ENCODE measurements around the gene NUCKS1. TPM values are rescaled to one million over a fixed set of nuclear protein-coding genes. Genes with fewer than 3 reads are reported as not detected.

The NUCKS1 gene
- total RNA-seq, 1 donor from 2014 or later: 124 TPM

GRCh38 chr1:205692423-205692822 is 57.6 kb downstream of the NUCKS1 start:
- Mint-ChIP-seq H3K4me1 (ENCODE audit: low read depth, unreplicated experiment) (peaks cover 4% of the 10 kb centered on the region), H3K4me3 (ENCODE audit: unreplicated experiment) (no peak overlapping the region), H3K27me3 (ENCODE audit: unreplicated experiment) (peaks cover 2% of the 10 kb centered on the region), H3K9me3 (ENCODE audit: unreplicated experiment) (no peaks in the 10 kb centered on the region), H3K27ac (ENCODE audit: unreplicated experiment) (no peak overlapping the region), H3K36me3 (ENCODE audit: unreplicated experiment) (no peaks in the 10 kb centered on the region)
- TF ChIP-seq CTCF (IDR thresholded peaks at IDR 0.05; ENCODE audit: partially characterized antibody, unreplicated experiment): no peak
- DNase-seq: no peak

GRCh38 chr1:205690122-205690756 is 59.7 kb downstream of the NUCKS1 start:
- Mint-ChIP-seq H3K4me1 (ENCODE audit: low read depth, unreplicated experiment) (peaks cover 4% of the 10 kb centered on the region), H3K4me3 (ENCODE audit: unreplicated experiment) (no peak overlapping the region), H3K9me3 (ENCODE audit: unreplicated experiment) (no peaks in the 10 kb centered on the region), H3K36me3 (ENCODE audit: unreplicated experiment) (no peaks in the 10 kb centered on the region), H3K27me3 (ENCODE audit: unreplicated experiment) (no peaks in the 10 kb centered on the region), H3K27ac (ENCODE audit: unreplicated experiment) (no peak overlapping the region)
- DNase-seq: no peak
- no peak for TF ChIP-seq CTCF (IDR thresholded peaks at IDR 0.05; ENCODE audit: partially characterized antibody, unreplicated experiment)

- DNase-seq: no peak
- no peak overlapping the region for H3K4me3 Mint-ChIP-seq (ENCODE audit: unreplicated experiment)
- peaks cover 4% of the 10 kb centered on the region for H3K4me1 Mint-ChIP-seq (ENCODE audit: low read depth, unreplicated experiment)
- no peak for TF ChIP-seq CTCF (IDR thresholded peaks at IDR 0.05; ENCODE audit: partially characterized antibody, unreplicated experiment)
- H3K36me3 Mint-ChIP-seq (ENCODE audit: unreplicated experiment): no peaks in the 10 kb centered on the region
- no peaks in the 10 kb centered on the region for H3K9me3 Mint-ChIP-seq (ENCODE audit: unreplicated experiment)
- no peaks in the 10 kb centered on the region for H3K27me3 Mint-ChIP-seq (ENCODE audit: unreplicated experiment)
- H3K27ac Mint-ChIP-seq (ENCODE audit: unreplicated experiment): no peak overlapping the region
Measured at GRCh38 chr1:205689479-205689878, 60.5 kb downstream of the NUCKS1 start.

GRCh38 chr1:205688171-205689080 is 61.6 kb downstream of the NUCKS1 start:
- Mint-ChIP-seq H3K27ac (ENCODE audit: unreplicated experiment) (no peak overlapping the region), H3K36me3 (ENCODE audit: unreplicated experiment) (no peaks in the 10 kb centered on the region), H3K4me3 (ENCODE audit: unreplicated experiment) (no peak overlapping the region), H3K27me3 (ENCODE audit: unreplicated experiment) (no peaks in the 10 kb centered on the region), H3K4me1 (ENCODE audit: low read depth, unreplicated experiment) (peaks cover 4% of the 10 kb centered on the region), H3K9me3 (ENCODE audit: unreplicated experiment) (peaks cover under 1% of the 10 kb centered on the region)
- no peak for TF ChIP-seq CTCF (IDR thresholded peaks at IDR 0.05; ENCODE audit: partially characterized antibody, unreplicated experiment)
- no peak for DNase-seq

- no peaks in the 10 kb centered on the region for H3K36me3 Mint-ChIP-seq (ENCODE audit: unreplicated experiment)
- H3K4me3 Mint-ChIP-seq (ENCODE audit: unreplicated experiment): no peak overlapping the region
- peaks cover 7% of the 10 kb centered on the region for H3K4me1 Mint-ChIP-seq (ENCODE audit: low read depth, unreplicated experiment)
- no peak overlapping the region for H3K27ac Mint-ChIP-seq (ENCODE audit: unreplicated experiment)
- H3K27me3 Mint-ChIP-seq (ENCODE audit: unreplicated experiment): peaks cover 5% of the 10 kb centered on the region
- TF ChIP-seq CTCF (IDR thresholded peaks at IDR 0.05; ENCODE audit: partially characterized antibody, unreplicated experiment): no peak
- no peak for DNase-seq
- H3K9me3 Mint-ChIP-seq (ENCODE audit: unreplicated experiment): peaks cover 6% of the 10 kb centered on the region
Measured at GRCh38 chr1:205687242-205687641, 62.7 kb downstream of the NUCKS1 start.
